ENCODE results near the gene PCBD2. TPM values are rescaled to one million over a fixed set of nuclear protein-coding genes. Genes with fewer than 3 reads are reported as not detected.
A peak's percentile ranks its signal among the peaks of the same experiment; 100 is the strongest.

The PCBD2 gene
- total and polyA plus RNA-seq, 9 donors, result 4.5 to 13.1 (median 8.8) TPM

DNA sequence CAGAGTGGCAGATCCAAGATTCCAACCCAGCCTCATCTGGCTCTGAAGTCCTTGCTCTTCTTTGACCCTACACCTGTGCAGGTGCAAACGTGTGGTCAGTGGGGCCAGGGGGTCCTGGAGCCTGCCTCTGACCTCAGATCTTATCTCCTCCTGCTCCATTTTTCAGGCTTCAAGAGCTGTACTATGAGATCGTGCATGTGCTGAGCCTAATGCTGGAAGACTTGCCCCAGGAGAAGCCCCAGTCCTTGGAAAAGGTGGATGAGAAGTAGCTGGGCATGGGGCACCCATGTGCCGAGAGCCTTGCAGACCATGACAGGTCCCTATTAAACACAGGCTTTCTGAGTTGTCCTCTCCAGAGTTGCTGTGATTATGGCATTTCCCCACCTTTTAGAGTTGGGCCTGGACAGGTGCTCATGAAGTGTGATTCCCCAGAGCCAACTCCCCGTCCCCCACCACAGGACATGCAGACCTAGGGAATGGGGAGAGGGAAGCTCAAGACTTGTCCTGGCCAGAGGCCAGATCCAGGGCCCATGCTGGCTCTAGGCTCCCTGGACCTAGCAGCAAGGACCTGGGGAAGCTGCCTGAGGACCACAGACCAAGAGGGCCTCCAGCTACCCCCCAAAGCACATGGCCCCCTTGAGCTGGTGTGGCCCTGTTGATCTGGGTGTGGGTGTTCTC lies 106.6 kb downstream of the PCBD2 start:
- H3K27ac ChIP-seq, result no peak overlapping the region
- 84 to 90% (median 85%) methylated on average over 4 of the region's 4 CpGs for WGBS, 3 donors
- TF ChIP-seq, protein P1, sequence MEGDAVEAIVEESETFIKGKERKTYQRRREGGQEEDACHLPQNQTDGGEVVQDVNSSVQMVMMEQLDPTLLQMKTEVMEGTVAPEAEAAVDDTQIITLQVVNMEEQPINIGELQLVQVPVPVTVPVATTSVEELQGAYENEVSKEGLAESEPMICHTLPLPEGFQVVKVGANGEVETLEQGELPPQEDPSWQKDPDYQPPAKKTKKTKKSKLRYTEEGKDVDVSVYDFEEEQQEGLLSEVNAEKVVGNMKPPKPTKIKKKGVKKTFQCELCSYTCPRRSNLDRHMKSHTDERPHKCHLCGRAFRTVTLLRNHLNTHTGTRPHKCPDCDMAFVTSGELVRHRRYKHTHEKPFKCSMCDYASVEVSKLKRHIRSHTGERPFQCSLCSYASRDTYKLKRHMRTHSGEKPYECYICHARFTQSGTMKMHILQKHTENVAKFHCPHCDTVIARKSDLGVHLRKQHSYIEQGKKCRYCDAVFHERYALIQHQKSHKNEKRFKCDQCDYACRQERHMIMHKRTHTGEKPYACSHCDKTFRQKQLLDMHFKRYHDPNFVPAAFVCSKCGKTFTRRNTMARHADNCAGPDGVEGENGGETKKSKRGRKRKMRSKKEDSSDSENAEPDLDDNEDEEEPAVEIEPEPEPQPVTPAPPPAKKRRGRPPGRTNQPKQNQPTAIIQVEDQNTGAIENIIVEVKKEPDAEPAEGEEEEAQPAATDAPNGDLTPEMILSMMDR (IDR thresholded peaks at IDR 0.05), result no peak
- TF ChIP-seq EP300 (IDR thresholded peaks at IDR 0.05) (no peak), POLR2A (IDR thresholded peaks at IDR 0.05) (no peak)
- no peaks in the 10 kb centered on the region for H3K9me3 ChIP-seq
- intact Hi-C loops (cut with DNase I), result no loop called here
- no peaks in the 10 kb centered on the region for H3K36me3 ChIP-seq
- no peaks in the 10 kb centered on the region for H3K27me3 ChIP-seq
- no peak overlapping the region for H3K4me3 ChIP-seq
- DNase-seq, result peak in 1 of 5 donors; percentile 23
- no peaks in the 10 kb centered on the region for H3K4me1 ChIP-seq (ENCODE audit: insufficient read depth)

DNA sequence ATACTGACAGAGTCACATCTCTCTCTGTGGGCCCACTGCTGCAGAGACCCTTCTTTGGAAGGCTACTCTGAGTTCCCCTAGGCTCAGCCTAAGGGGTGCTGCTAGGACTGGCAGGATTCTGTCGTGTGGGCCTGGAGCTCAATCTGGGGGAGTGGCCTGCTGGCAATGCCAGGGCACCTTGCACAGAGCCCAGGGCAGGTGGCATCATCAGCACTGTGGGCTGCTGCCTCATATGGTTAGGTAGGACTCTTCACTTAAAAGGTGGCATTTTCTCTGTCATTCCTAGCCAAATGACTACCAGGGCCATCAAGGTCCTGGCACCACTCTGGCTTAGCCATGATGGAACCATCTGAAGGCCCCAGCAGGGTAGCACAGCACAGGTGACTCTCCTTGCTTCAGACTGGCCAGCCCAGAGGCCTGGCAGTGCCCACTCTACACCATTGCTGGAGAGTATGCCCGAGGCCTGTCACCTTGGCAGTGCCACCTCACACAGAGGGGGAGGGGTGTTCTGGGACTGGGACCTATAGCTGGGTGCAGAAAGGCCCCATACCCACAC lies 107.2 kb downstream of the PCBD2 start:
- Histone ChIP-seq H3K27me3 (no peaks in the 10 kb centered on the region), H3K4me1 (ENCODE audit: insufficient read depth) (no peaks in the 10 kb centered on the region), H3K9me3 (no peaks in the 10 kb centered on the region), H3K27ac (no peak overlapping the region), H3K36me3 (no peaks in the 10 kb centered on the region), H3K4me3 (no peak overlapping the region)
- DNase-seq, result peak in 1 of 5 donors; percentile 13
- TF ChIP-seq POLR2A (IDR thresholded peaks at IDR 0.05) (no peak), EP300 (IDR thresholded peaks at IDR 0.05) (no peak)
- TF ChIP-seq, protein P1 (IDR thresholded peaks at IDR 0.05), result no peak
- intact Hi-C loops (cut with DNase I), result no loop called here
- 82 to 90% (median 88%) methylated on average over 2 of the region's 2 CpGs for WGBS, 3 donors

MicroRNAs encoded within 50 kb of the gene (microRNA counts, 767-probe panel; counts per million panel counts)
- microRNA hsa-miR-4461, result 530 counts per million, percentile 78 among the panel's probes with 10 or more counts

Small RNA genes within 50 kb of the gene (microRNA-seq; reads per million reads assigned to microRNA genes)
- 0 reads per million in 3 donors for gene MIR4461

Small RNA genes within 50 kb of the gene (small RNA-seq; reads per million reads assigned to genes)
- gene MIR4461 (not detected), gene MTND3P25 (not detected), gene MTND4LP30 (not detected)

Other genes starting within 250 kb of the PCBD2 start
- gene CAMLG, start 166.6 kb upstream of the PCBD2 start, total RNA-seq, result 10 to 100 TPM; 40.6 to 78.5 (median 65.3) TPM
- gene CAMLG, start 166.6 kb upstream of the PCBD2 start, polyA plus RNA-seq, result 10 to 100 TPM; 84.6 to 91.9 TPM
- 10 to 100 TPM; 27.4 to 54.7 (median 41.1) TPM for gene DDX46, start 146.4 kb upstream of the PCBD2 start, total RNA-seq
- 10 to 100 TPM; 17.8 to 37.1 TPM for gene DDX46, start 146.4 kb upstream of the PCBD2 start, polyA plus RNA-seq
- 10 to 100 TPM; 34.5 to 46.8 (median 36.8) TPM for gene C5orf24, start 59.2 kb upstream of the PCBD2 start, total RNA-seq
- gene C5orf24, start 59.2 kb upstream of the PCBD2 start, polyA plus RNA-seq, result 10 to 100 TPM; 20.0 to 34.1 TPM
- 10 to 100 TPM; 55.3 to 75.0 (median 70.9) TPM for gene TXNDC15, start 30.8 kb upstream of the PCBD2 start, total RNA-seq
- gene TXNDC15, start 30.8 kb upstream of the PCBD2 start, polyA plus RNA-seq, result 100 to 1,000 TPM in 1 of 2 donors, 10 to 100 TPM in 1; 77.9 to 150 TPM
- under 1 TPM; 0.36 to 0.85 (median 0.63) TPM for gene CATSPER3, start 62.8 kb downstream of the PCBD2 start, total RNA-seq
- under 1 TPM; 0.45 to 0.57 TPM for gene CATSPER3, start 62.8 kb downstream of the PCBD2 start, polyA plus RNA-seq
- gene PITX1, start 129.1 kb downstream of the PCBD2 start, total RNA-seq, result 1 to 10 TPM in 2 of 7 donors, under 1 TPM in 4, not detected in 1; 0.11 to 3.1 (median 0.76) TPM
- gene PITX1, start 129.1 kb downstream of the PCBD2 start, polyA plus RNA-seq, result under 1 TPM; 0.12 to 0.45 TPM

Measured in ovary (tissue), 9 donors.